Bronchial epithelial cell (primary cell): ENCODE results near the gene ATP2B3. TPM values are rescaled to one million over a fixed set of nuclear protein-coding genes. Genes with fewer than 3 reads are reported as not detected.

ENCODE experiments used
- DNase-seq: peaks from one replicate; pipeline ENCODE4 v3.0.0-alpha.2; 2010; ENCODE audit warnings: low read depth
- FAIRE-seq: peaks from 2 replicates; lab custom pipeline; 2011; peaks lifted over from hg19 to GRCh38; lab: Jason Lieb, UNC
- H3K27me3 ChIP-seq: 2 replicates; pipeline ENCODE4 v1.5.1; 2011; ENCODE audit warnings: low read length; ENCODE audit not compliant: control insufficient read depth, insufficient read depth
- H3K36me3 ChIP-seq: 2 replicates; pipeline ENCODE4 v1.5.1; 2011; ENCODE audit warnings: low read length; ENCODE audit not compliant: control insufficient read depth, insufficient read depth
- H3K4me3 ChIP-seq: 2 replicates; pipeline ENCODE4 v1.5.1; 2011; ENCODE audit warnings: mild to moderate bottlenecking, low read depth, low read length, control low read depth
- total RNA-seq: library from RNA; depleted of rRNA; stranded (reverse); fragments of >200 nt; gene quantifications from 2 replicates; pipeline ENCODE4 v1.2.1, GENCODE V29; 2014
- TF ChIP-seq, protein P1 (sequence below): IDR thresholded peaks from 2 replicates; pipeline ENCODE4 v1.5.1; 2011; ENCODE audit warnings: mild to moderate bottlenecking, moderate library complexity, low read length, control low read depth, inconsistent platforms; ENCODE audit not compliant: insufficient read depth, severe bottlenecking

ATP2B3 gene
- total RNA-seq, 1 donor from 2014 or later = not detected

DNA sequence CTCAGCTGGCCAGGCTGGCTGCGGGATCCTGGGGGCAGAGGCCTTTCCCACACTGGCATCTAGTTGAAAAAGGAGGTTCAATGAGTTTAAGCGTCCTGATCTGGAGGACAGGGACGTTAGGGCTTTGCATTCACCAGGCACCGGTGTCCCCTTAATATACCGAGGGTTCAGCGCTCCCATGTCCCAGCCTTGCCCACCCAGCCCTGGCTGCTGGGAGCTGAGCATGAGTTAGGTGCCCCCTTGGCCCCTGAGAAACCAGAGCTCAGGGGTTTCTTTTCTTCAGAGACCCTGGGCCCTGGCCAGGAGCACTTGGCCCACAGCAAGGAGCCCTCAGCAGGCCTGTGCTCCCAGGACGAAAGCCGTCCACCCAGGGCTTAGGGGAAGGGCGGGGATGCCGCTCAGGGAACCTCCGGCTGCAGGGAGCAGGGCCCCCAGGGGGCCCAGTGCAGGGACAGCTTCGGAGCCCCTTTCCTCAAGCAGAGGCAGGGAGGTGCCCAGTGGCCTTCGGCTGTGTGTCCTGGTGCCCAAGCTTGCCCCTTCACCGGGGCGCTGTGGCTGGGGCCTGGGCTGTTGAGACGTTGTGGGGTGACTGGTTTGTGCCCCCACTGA, 108.7 kb downstream of the ATP2B3 start:
- DNase-seq (no peak), FAIRE-seq (peak; percentile 18)
- Histone ChIP-seq H3K36me3 (no peaks in the 10 kb centered on the region), H3K4me3 (no peak overlapping the region), H3K27me3 (no peaks in the 10 kb centered on the region)
- TF ChIP-seq, protein P1, sequence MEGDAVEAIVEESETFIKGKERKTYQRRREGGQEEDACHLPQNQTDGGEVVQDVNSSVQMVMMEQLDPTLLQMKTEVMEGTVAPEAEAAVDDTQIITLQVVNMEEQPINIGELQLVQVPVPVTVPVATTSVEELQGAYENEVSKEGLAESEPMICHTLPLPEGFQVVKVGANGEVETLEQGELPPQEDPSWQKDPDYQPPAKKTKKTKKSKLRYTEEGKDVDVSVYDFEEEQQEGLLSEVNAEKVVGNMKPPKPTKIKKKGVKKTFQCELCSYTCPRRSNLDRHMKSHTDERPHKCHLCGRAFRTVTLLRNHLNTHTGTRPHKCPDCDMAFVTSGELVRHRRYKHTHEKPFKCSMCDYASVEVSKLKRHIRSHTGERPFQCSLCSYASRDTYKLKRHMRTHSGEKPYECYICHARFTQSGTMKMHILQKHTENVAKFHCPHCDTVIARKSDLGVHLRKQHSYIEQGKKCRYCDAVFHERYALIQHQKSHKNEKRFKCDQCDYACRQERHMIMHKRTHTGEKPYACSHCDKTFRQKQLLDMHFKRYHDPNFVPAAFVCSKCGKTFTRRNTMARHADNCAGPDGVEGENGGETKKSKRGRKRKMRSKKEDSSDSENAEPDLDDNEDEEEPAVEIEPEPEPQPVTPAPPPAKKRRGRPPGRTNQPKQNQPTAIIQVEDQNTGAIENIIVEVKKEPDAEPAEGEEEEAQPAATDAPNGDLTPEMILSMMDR = no peak

DNA sequence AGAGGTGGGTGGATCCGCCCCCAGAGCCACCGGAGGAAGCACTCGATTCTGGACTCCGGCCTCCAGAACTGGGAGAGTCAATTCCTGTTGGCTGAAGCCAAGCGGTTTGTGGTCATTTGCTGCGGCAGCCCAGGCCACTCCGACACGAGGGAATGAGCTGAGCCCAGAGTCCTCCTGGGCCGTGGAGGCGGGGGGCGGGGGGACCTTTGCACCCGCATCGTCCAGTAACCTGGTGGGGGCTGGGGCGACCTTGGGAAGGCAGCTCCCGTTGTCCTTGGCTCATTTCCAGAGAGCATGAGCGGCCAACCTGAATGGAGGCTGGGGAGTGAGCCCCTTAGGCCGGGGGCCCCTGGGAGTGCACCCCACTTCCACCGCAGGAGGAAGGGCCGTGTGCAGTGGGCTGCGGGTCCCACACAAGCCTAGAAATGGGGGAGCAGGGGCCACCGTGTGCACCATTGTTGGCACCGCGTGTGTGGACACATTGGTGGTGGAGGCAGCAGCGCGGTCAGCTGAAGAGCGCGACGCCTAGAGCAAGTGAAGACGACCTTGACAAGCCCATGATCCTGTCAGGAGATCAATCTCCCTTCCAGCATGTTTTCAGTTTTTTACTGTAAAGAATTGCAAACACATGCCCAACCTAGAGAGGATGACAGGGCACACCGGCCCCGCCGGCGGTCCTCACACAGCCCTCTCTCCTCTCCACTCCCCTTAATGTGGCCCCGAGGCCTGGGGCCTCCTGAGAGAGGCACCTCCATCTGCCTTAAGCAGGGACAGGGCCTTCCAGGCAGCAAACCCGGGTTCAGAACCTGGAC, 109.6 kb downstream of the ATP2B3 start:
- DNase-seq = no peak
- Histone ChIP-seq H3K27me3 (no peaks in the 10 kb centered on the region), H3K36me3 (no peaks in the 10 kb centered on the region), H3K4me3 (no peak overlapping the region)
- TF ChIP-seq, protein P1 = no peak
- peak; percentile 40 for FAIRE-seq

DNA sequence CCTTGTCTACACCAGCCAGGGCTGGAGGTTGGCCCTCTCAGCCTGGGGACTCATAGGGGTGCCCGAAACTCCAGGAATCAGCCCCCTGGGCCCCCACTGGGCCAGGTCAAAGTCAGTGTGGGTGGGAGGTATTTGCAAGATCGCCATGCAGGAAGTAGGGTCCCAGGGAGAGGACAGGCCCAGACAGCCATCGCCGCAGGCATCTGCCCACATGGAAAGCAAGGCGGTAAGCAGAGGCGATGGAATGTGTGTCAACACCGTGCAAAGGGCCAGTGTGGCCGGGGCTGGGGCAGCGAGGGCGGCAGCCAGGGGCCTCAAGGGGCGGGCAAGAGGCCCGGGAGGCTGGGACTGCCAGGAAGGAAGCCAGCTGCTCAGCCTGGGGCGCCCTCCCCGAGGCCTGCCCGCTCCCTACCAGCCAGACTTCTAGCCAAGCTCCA, 110.3 kb downstream of the ATP2B3 start:
- Histone ChIP-seq H3K36me3 (no peaks in the 10 kb centered on the region), H3K4me3 (no peak overlapping the region), H3K27me3 (no peaks in the 10 kb centered on the region)
- DNase-seq (peak; percentile 45), FAIRE-seq (no peak)
- TF ChIP-seq, protein P1 = no peak

DNA sequence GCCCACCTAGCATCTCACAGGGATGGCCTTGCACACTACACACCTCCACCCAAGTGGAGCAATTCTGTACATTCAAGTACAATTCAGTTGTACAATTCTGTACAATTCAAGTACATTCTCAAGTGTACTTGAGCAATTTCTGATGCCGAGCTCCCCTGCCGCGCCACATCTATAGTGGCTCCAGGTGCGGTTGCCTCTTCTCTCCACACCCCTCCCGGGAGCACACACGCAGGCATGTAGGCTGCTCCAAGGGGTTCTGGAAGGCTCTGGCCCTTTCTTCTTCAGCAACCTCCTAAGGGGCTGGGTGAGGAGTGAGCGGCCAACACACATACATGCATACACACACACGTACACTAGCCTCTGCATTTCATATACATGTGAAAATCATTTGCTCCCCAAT, 110.7 kb downstream of the ATP2B3 start:
- FAIRE-seq (no peak), DNase-seq (no peak)
- TF ChIP-seq, protein P1 = no peak
- H3K27me3 ChIP-seq = no peaks in the 10 kb centered on the region
- no peak overlapping the region for H3K4me3 ChIP-seq
- no peaks in the 10 kb centered on the region for H3K36me3 ChIP-seq

DNA sequence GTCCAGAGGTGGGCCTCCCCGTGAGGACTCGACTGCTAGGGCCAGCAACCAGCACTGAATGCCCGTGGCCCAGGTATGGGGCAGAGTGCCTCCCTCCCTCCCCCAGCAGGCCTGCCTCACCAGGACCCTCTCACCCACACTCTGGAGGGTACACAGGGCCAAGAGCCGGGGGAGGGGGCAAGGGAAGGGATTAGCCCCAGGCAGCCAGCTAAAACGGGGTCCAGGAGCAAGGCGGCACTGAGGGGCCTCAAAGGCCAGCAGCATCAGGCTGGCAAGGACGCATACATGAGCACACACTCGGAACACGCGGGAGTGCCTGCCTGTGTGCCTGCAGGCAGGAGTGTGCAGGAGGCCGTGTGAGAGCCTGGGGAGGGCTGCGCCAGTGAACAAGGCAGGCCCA, 111.2 kb downstream of the ATP2B3 start:
- H3K36me3 ChIP-seq = no peaks in the 10 kb centered on the region
- DNase-seq (no peak), FAIRE-seq (no peak)
- H3K4me3 ChIP-seq = no peak overlapping the region
- TF ChIP-seq, protein P1 = no peak
- H3K27me3 ChIP-seq = no peaks in the 10 kb centered on the region

DNA sequence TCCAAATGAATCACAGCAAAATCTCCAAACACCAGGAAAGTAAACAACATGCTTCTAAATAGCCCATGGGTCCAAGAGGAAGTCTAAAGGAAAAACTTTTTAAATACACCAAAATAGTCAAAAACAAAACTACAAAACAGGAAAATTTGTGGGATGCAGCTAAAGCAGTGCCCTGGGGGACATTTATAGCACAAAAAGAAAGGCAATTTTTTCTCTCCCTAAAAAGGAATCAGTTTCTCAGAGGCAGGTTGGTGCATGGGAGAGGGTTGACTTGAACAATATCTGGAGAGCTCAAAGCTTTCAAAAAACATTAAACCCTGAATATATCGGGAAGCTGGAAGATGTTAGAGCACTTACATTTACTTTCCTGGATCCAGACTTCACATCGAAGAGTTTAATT, 113.9 kb downstream of the ATP2B3 start:
- H3K4me3 ChIP-seq = no peak overlapping the region
- FAIRE-seq (no peak), DNase-seq (no peak)
- H3K27me3 ChIP-seq = no peaks in the 10 kb centered on the region
- TF ChIP-seq, protein P1 = no peak
- H3K36me3 ChIP-seq = no peaks in the 10 kb centered on the region
